GM23248 (cell line): ENCODE data around the gene SUSD5. TPM values are rescaled to one million over a fixed set of nuclear protein-coding genes. Genes with fewer than 3 reads are reported as not detected.

Experiments used
- DNase-seq: peaks from one replicate; pipeline ENCODE4 v3.0.0-alpha.2; 2015
- H2AFZ ChIP-seq: fragments of 200-600 bp; sonication (generic); 2 replicates; pipeline ENCODE4 v1.6.1; 2016; ENCODE audit warnings: antibody characterized with exemption
- H3F3A ChIP-seq: fragments of 200-600 bp; sonication (generic); 2 replicates; pipeline ENCODE4 v1.6.1; 2016; ENCODE audit warnings: mild to moderate bottlenecking, antibody characterized with exemption, mixed run types; ENCODE audit not compliant: insufficient read depth
- H3K27ac ChIP-seq: fragments of 200-600 bp; sonication (generic); 2 replicates; pipeline ENCODE4 v1.5.1; 2016; ENCODE audit warnings: mild to moderate bottlenecking
- H3K27me3 ChIP-seq: fragments of 200-600 bp; sonication (generic); replicated peaks from 2 replicates; pipeline ENCODE4 v1.6.1; 2016; ENCODE audit warnings: mild to moderate bottlenecking; ENCODE audit not compliant: insufficient read depth
- H3K36me3 ChIP-seq: fragments of 200-600 bp; sonication (generic); 2 replicates; pipeline ENCODE4 v1.6.1; 2016; ENCODE audit warnings: low read depth, mild to moderate bottlenecking
- H3K4me1 ChIP-seq: fragments of 200-600 bp; sonication (generic); 2 replicates; pipeline ENCODE4 v1.6.1; 2016; ENCODE audit warnings: mild to moderate bottlenecking; ENCODE audit not compliant: insufficient read depth
- H3K4me2 ChIP-seq: fragments of 200-600 bp; sonication (generic); one replicate; pipeline ENCODE4 v1.6.1; 2016; ENCODE audit warnings: mild to moderate bottlenecking; ENCODE audit not compliant: unreplicated experiment
- H3K4me3 ChIP-seq: fragments of 200-600 bp; sonication (generic); 2 replicates; pipeline ENCODE4 v1.5.1; 2016; ENCODE audit warnings: mild to moderate bottlenecking
- H3K79me2 ChIP-seq: fragments of 200-600 bp; sonication (generic); 2 replicates; pipeline ENCODE4 v1.6.1; 2016; ENCODE audit warnings: mild to moderate bottlenecking; ENCODE audit not compliant: insufficient read depth
- H3K9ac ChIP-seq: fragments of 200-600 bp; sonication (generic); 2 replicates; pipeline ENCODE4 v1.6.1; 2016; ENCODE audit warnings: mild to moderate bottlenecking
- H3K9me2 ChIP-seq: fragments of 200-600 bp; sonication (generic); 2 replicates; pipeline ENCODE4 v1.6.1; 2016; ENCODE audit warnings: mixed run types, mild to moderate bottlenecking, moderate library complexity; ENCODE audit not compliant: insufficient read depth
- H3K9me3 ChIP-seq: fragments of 200-600 bp; sonication (generic); one replicate; pipeline ENCODE4 v1.6.1; 2017; ENCODE audit warnings: low read depth
- H4K20me1 ChIP-seq: fragments of 200-600 bp; sonication (generic); 2 replicates; pipeline ENCODE4 v1.6.0; 2016; ENCODE audit not compliant: insufficient read depth
- EZH2 ChIP-seq: fragments of 200-600 bp; sonication (generic); IDR thresholded peaks from 2 replicates; pipeline ENCODE4 v1.6.1; 2018; ENCODE audit warnings: antibody characterized with exemption, mild to moderate bottlenecking; ENCODE audit not compliant: insufficient read depth, poor library complexity, severe bottlenecking
- EZH2phosphoT487 ChIP-seq: fragments of 200-600 bp; sonication (generic); IDR thresholded peaks from 2 replicates; pipeline ENCODE4 v1.6.1; 2018; ENCODE audit warnings: antibody characterized with exemption, moderate library complexity, mild to moderate bottlenecking, low read depth; ENCODE audit not compliant: insufficient read depth
- WGBS, 2 experiments: methylation state at CpG; one replicate each; pipeline ENCODE4 v1.1.6; 2015 to 2017; ENCODE audit warnings: low lambda C conversion rate in 2 of 2, low coverage in 1 of 2; ENCODE audit errors: missing lambda C conversion rate in 2 of 2; 5-methylcytosine and 5-hydroxymethylcytosine counted together
- in situ Hi-C: fragments of 300-500 bp; cut with MboI; formaldehyde crosslinking; loops from 2 replicates; pipeline ENCODE4 v1.15.0; 2020
- polyA plus RNA-seq: library from polyadenylated mRNA; unstranded; fragments of >200 nt; fragmentation: Nextera tagmentation; extraction: Ambion mirVana; gene quantifications from 2 replicates; pipeline ENCODE4 v1.2.1, GENCODE V29; 2016
- total RNA-seq: library from RNA; depleted of rRNA; stranded (reverse); fragments of >200 nt; shearing (Covaris generic); gene quantifications from 2 replicates; pipeline ENCODE4 v1.2.3, GENCODE V29; 2014

The SUSD5 gene
- total and polyA plus RNA-seq, 2 experiments from 2014 or later, result 0.05 to 0.11 TPM

- Histone ChIP-seq H3K4me3 (no peak overlapping the region), H3K4me2 (no peak overlapping the region), H2AFZ (no peak overlapping the region), H3F3A (no peaks in the 10 kb centered on the region), H3K9ac (no peak overlapping the region), H3K36me3 (no peaks in the 10 kb centered on the region), H3K9me3 (no peaks in the 10 kb centered on the region), H3K27me3 (0 out of 2 replicates have a peak, but pooled peaks cover 10% of the 10 kb centered on the region), H4K20me1 (no peaks in the 10 kb centered on the region), H3K9me2 (no peaks in the 10 kb centered on the region), H3K4me1 (no peaks in the 10 kb centered on the region), H3K27ac (no peak overlapping the region), H3K79me2 (no peaks in the 10 kb centered on the region)
- 60 to 75% methylated on average over 3 of the region's 3 CpGs for WGBS, 2 experiments
- no peak for TF ChIP-seq EZH2phosphoT487
- no peak for TF ChIP-seq EZH2
- no peak for DNase-seq
- in situ Hi-C loops, result no loop called here
These were observed 22.1 kb downstream of the SUSD5 start for GRCh38 chr3:33196538-33196937.

DNA sequence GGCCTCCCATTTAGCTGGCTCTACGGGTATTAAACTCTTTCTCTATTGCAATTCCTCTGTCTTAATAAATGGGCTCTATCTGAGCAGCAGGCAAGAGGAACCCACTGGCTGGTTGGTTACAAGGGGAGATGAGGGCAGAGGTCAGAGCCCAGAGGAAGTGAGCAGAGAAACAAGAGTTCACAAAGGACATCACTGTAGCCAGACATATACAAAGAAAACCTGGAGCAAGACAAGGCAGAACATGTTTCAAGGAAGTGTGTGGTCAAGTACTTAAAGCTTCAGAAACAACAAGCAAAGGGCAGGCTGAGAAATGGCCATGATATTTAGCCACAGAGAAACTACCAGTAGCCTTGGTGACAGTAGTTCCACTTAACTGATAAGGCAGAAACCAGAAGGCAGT is 24.3 kb downstream of the SUSD5 start:
- Histone ChIP-seq H3K4me2 (no peak overlapping the region), H3K9me3 (no peaks in the 10 kb centered on the region), H3K4me1 (no peaks in the 10 kb centered on the region), H3K9me2 (no peaks in the 10 kb centered on the region), H2AFZ (no peak overlapping the region), H3K4me3 (no peak overlapping the region), H3K36me3 (no peaks in the 10 kb centered on the region), H3K27me3 (peaks cover 5% of the 10 kb centered on the region; the same call in 1 of the 2 replicates), H3K9ac (no peak overlapping the region), H3F3A (no peaks in the 10 kb centered on the region), H4K20me1 (no peaks in the 10 kb centered on the region), H3K79me2 (no peaks in the 10 kb centered on the region), H3K27ac (no peak overlapping the region)
- no peak for DNase-seq
- no peak for TF ChIP-seq EZH2
- TF ChIP-seq EZH2phosphoT487, result no peak
- WGBS, 2 experiments, result 48 to 60% methylated on average over 1 of the region's 1 CpG
- in situ Hi-C loops, result no loop called here

DNA sequence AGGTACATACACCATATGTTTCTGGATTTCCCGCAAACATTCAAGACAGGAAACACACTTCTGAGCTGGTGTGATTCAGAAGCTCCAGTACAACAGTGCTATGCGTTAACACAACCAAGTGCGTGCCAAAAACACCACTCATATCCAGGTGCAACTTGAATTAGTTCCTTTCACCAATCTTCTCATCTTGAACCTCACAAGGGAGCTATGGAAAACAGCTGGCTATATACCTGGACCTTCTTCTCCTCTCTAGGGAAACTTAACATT is 31.3 kb downstream of the SUSD5 start:
- H2AFZ ChIP-seq, result no peak overlapping the region
- TF ChIP-seq EZH2phosphoT487 (no peak), EZH2 (no peak)
- WGBS, 2 experiments, result 92 to 100% methylated on average over 3 of the region's 3 CpGs
- H3K36me3 ChIP-seq, result no peaks in the 10 kb centered on the region
- no peaks in the 10 kb centered on the region for H3K9me2 ChIP-seq
- in situ Hi-C loops, result no loop called here
- no peak overlapping the region for H3K9ac ChIP-seq
- no peaks in the 10 kb centered on the region for H3K4me1 ChIP-seq
- H3K9me3 ChIP-seq, result no peaks in the 10 kb centered on the region
- H4K20me1 ChIP-seq, result no peaks in the 10 kb centered on the region
- no peaks in the 10 kb centered on the region for H3F3A ChIP-seq
- H3K79me2 ChIP-seq, result no peaks in the 10 kb centered on the region
- no peak overlapping the region for H3K4me2 ChIP-seq
- no peak overlapping the region for H3K27ac ChIP-seq
- no peak for DNase-seq
- no peak overlapping the region for H3K4me3 ChIP-seq
- no peaks in the 10 kb centered on the region; the same call in none of the 2 replicates for H3K27me3 ChIP-seq

GRCh38 chr3:33186524-33187367 is 31.9 kb downstream of the SUSD5 start:
- Histone ChIP-seq H4K20me1 (no peaks in the 10 kb centered on the region), H3K27me3 (no peaks in the 10 kb centered on the region; the same call in none of the 2 replicates), H3K27ac (no peak overlapping the region), H3K4me1 (no peaks in the 10 kb centered on the region), H3K9me2 (no peaks in the 10 kb centered on the region), H3K79me2 (no peaks in the 10 kb centered on the region), H3K9ac (no peak overlapping the region), H3K36me3 (no peaks in the 10 kb centered on the region), H3K9me3 (no peaks in the 10 kb centered on the region), H3F3A (no peaks in the 10 kb centered on the region), H2AFZ (no peak overlapping the region), H3K4me2 (no peak overlapping the region), H3K4me3 (no peak overlapping the region)
- DNase-seq, result peak; percentile 14
- TF ChIP-seq EZH2, result no peak
- no peak for TF ChIP-seq EZH2phosphoT487
- WGBS, 2 experiments, result 74 to 77% methylated on average over 13 of the region's 13 CpGs
- in situ Hi-C loops, result no loop called here
